Measurements from ENCODE around the gene MASP1. TPM values are rescaled to one million over a fixed set of nuclear protein-coding genes. Genes with fewer than 3 reads are reported as not detected.

MASP1 gene
- polyA plus RNA-seq, 1 donor (not counting 4 experiments of a cell fraction or from before 2014, with no cell fraction given) = not detected

DNA sequence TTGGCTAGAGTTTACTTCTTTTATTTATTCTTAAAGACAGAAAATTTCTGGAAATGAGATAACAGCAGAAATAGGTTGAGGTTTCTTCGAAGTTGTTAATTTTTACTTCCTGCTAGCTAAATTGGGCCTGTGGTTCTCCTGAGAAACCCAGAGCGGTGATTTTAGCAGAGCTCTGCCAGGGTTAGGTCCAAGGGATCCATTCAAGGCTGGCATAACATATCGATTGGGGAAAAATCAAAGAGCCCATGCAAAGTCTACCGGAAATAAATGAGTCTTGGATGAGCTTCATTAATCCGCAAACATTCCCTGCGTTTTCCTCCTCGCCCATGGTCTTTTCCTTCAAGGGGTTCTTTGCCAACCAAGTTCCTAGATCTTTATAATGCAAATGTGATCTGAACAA lies 30.8 kb upstream of the MASP1 start:
- FAIRE-seq (no peak), DNase-seq (ENCODE audit: low read depth, low spot score) (no peak)
- no peak overlapping the region for H3K4me3 ChIP-seq (ENCODE audit: control insufficient read depth in 2 of 3, extremely low read depth in 1 of 3, insufficient read depth in 2 of 3, low read depth in 1 of 3, low read length in 3 of 3)
- H3K4me1 ChIP-seq (ENCODE audit: control insufficient read depth, extremely low read depth, insufficient read depth, low read length) = peaks cover 6% of the 10 kb centered on the region
- no peaks in the 10 kb centered on the region for H3K9me3 ChIP-seq (ENCODE audit: control insufficient read depth, low read depth, low read length)
- dilution Hi-C loops (cut with MboI; ENCODE audit: extremely low pct_ligation_motif_present, low sequenced_read_pairs) = loop anchor here (25.0 kb wide), 1 partner anchor 365 kb away; no protein-coding TSS in a partner anchor
- H3K4me2 ChIP-seq (ENCODE audit: control insufficient read depth, extremely low read depth, insufficient read depth, low read depth, low read length) = no peak overlapping the region
- H3K79me2 ChIP-seq (ENCODE audit: control insufficient read depth, insufficient read depth, low read length) = no peaks in the 10 kb centered on the region
- no peak overlapping the region for H3K27ac ChIP-seq (ENCODE audit: control insufficient read depth, insufficient read depth, low read length)
- H3K9ac ChIP-seq (ENCODE audit: control insufficient read depth, extremely low read depth, insufficient read depth, low read length) = no peak overlapping the region
- H3K27me3 ChIP-seq (ENCODE audit: control insufficient read depth, extremely low read depth, insufficient read depth, low read length) = peaks cover 14% of the 10 kb centered on the region
- no peaks in the 10 kb centered on the region for H4K20me1 ChIP-seq (ENCODE audit: control insufficient read depth, extremely low read depth, insufficient read depth, low read length)
- H3K36me3 ChIP-seq (ENCODE audit: control insufficient read depth in 2 of 2, extremely low read depth in 1 of 2, insufficient read depth in 2 of 2, low read length in 2 of 2) = no peaks in the 10 kb centered on the region
- no peak overlapping the region for H2AFZ ChIP-seq (ENCODE audit: control insufficient read depth, low read length)
- H3K9me1 ChIP-seq (ENCODE audit: control insufficient read depth, extremely low read depth, insufficient read depth, low read length) = no peaks in the 10 kb centered on the region
- no peak for TF ChIP-seq EZH2 (IDR thresholded peaks at IDR 0.05; ENCODE audit: low read length)
- TF ChIP-seq, protein P1, sequence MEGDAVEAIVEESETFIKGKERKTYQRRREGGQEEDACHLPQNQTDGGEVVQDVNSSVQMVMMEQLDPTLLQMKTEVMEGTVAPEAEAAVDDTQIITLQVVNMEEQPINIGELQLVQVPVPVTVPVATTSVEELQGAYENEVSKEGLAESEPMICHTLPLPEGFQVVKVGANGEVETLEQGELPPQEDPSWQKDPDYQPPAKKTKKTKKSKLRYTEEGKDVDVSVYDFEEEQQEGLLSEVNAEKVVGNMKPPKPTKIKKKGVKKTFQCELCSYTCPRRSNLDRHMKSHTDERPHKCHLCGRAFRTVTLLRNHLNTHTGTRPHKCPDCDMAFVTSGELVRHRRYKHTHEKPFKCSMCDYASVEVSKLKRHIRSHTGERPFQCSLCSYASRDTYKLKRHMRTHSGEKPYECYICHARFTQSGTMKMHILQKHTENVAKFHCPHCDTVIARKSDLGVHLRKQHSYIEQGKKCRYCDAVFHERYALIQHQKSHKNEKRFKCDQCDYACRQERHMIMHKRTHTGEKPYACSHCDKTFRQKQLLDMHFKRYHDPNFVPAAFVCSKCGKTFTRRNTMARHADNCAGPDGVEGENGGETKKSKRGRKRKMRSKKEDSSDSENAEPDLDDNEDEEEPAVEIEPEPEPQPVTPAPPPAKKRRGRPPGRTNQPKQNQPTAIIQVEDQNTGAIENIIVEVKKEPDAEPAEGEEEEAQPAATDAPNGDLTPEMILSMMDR (optimal IDR thresholded peaks at IDR 0.05 in 1 of 3, IDR thresholded peaks at IDR 0.05 in 1 of 3, conservative IDR thresholded peaks at IDR 0.05 in 1 of 3; ENCODE audit: extremely low read depth in 1 of 3, insufficient read depth in 2 of 3, low read length in 3 of 3) = no peak

DNA sequence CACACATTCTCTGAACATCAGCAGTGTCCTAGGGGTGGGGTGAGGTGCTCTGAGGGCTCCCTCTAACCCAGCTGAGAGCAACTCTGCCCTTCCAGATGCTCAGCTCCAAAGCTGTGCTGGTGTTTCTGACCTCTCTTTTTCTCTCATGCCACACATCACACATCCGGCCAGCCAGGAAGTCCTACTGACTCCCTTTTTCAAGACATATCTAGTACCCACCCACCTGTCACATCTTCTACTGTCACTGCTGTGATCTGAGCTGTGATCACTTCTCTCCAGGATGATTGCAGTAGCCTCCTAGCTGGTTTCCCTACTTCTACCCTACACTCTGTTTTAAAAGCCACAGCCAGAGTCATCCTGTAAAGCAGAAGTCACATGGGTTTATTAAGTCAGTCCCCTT lies 30.2 kb upstream of the MASP1 start:
- Histone ChIP-seq H3K79me2 (ENCODE audit: control insufficient read depth, insufficient read depth, low read length) (no peaks in the 10 kb centered on the region), H3K4me2 (ENCODE audit: control insufficient read depth, extremely low read depth, insufficient read depth, low read depth, low read length) (no peak overlapping the region), H3K9me3 (ENCODE audit: control insufficient read depth, low read depth, low read length) (no peaks in the 10 kb centered on the region), H3K9me1 (ENCODE audit: control insufficient read depth, extremely low read depth, insufficient read depth, low read length) (no peaks in the 10 kb centered on the region), H3K9ac (ENCODE audit: control insufficient read depth, extremely low read depth, insufficient read depth, low read length) (no peak overlapping the region), H3K27ac (ENCODE audit: control insufficient read depth, insufficient read depth, low read length) (no peak overlapping the region), H3K4me3 (ENCODE audit: control insufficient read depth in 2 of 3, extremely low read depth in 1 of 3, insufficient read depth in 2 of 3, low read depth in 1 of 3, low read length in 3 of 3) (no peak overlapping the region), H3K4me1 (ENCODE audit: control insufficient read depth, extremely low read depth, insufficient read depth, low read length) (peaks cover 6% of the 10 kb centered on the region), H4K20me1 (ENCODE audit: control insufficient read depth, extremely low read depth, insufficient read depth, low read length) (no peaks in the 10 kb centered on the region), H3K27me3 (ENCODE audit: control insufficient read depth, extremely low read depth, insufficient read depth, low read length) (peaks cover 19% of the 10 kb centered on the region), H3K36me3 (ENCODE audit: control insufficient read depth in 2 of 2, extremely low read depth in 1 of 2, insufficient read depth in 2 of 2, low read length in 2 of 2) (no peaks in the 10 kb centered on the region), H2AFZ (ENCODE audit: control insufficient read depth, low read length) (no peak overlapping the region)
- no peak for TF ChIP-seq EZH2 (IDR thresholded peaks at IDR 0.05; ENCODE audit: low read length)
- TF ChIP-seq, protein P1 (optimal IDR thresholded peaks at IDR 0.05 in 1 of 3, IDR thresholded peaks at IDR 0.05 in 1 of 3, conservative IDR thresholded peaks at IDR 0.05 in 1 of 3; ENCODE audit: extremely low read depth in 1 of 3, insufficient read depth in 2 of 3, low read length in 3 of 3) = no peak
- DNase-seq (ENCODE audit: low read depth, low spot score) = no peak
- dilution Hi-C loops (cut with MboI; ENCODE audit: extremely low pct_ligation_motif_present, low sequenced_read_pairs) = loop anchor here (25.0 kb wide), 1 partner anchor 366 kb away; no protein-coding TSS in a partner anchor
- FAIRE-seq = no peak
